MCF 10A (cell line): Measurements from ENCODE around the gene STIM1. TPM values are rescaled to one million over a fixed set of nuclear protein-coding genes. Genes with fewer than 3 reads are reported as not detected.
A peak's percentile ranks its signal among the peaks of the same experiment; 100 is the strongest.

ENCODE experiments used
- BruUV-seq: library from RNA; stranded (reverse); fragments of 400-500 nt; replicated peaks from 2 replicates; lab custom pipeline; 2021; lab: Mats Ljungman, UMichigan
- CTCF ChIA-PET: fragments of 300-600 bp; sonication (Branson Sonifier 250); formaldehyde crosslinking; extraction: SDS; loops from one replicate; lab custom pipeline; 2021; ENCODE audit warnings: antibody characterized with exemption, inconsistent platforms; lab: Yijun Ruan, JAX
- POLR2A ChIA-PET: fragments of 300-600, 350-650 bp; sonication (Branson Sonifier 250); formaldehyde crosslinking; extraction: SDS; loops from one replicate; lab custom pipeline; 2020; ENCODE audit warnings: antibody characterized with exemption, inconsistent platforms; lab: Yijun Ruan, JAX
- DNase-seq: peaks from one replicate; pipeline ENCODE4 v3.0.0-alpha.2; 2018; ENCODE audit not compliant: unreplicated experiment
- H3K27ac Mint-ChIP-seq: one replicate; pipeline ENCODE4 v1.8.0; 2022; ENCODE audit warnings: mild to moderate bottlenecking, low read depth, mixed read lengths; ENCODE audit not compliant: unreplicated experiment
- H3K27me3 Mint-ChIP-seq: one replicate; pipeline ENCODE4 v1.8.0; 2022; ENCODE audit warnings: mixed read lengths; ENCODE audit not compliant: insufficient read depth, unreplicated experiment
- H3K36me3 Mint-ChIP-seq: one replicate; pipeline ENCODE4 v1.8.0; 2022; ENCODE audit warnings: mild to moderate bottlenecking, moderate library complexity, mixed read lengths; ENCODE audit not compliant: insufficient read depth, unreplicated experiment
- H3K4me1 Mint-ChIP-seq: one replicate; pipeline ENCODE4 v1.8.0; 2022; ENCODE audit warnings: mixed read lengths; ENCODE audit not compliant: insufficient read depth, unreplicated experiment
- H3K4me3 Mint-ChIP-seq: one replicate; pipeline ENCODE4 v1.8.0; 2022; ENCODE audit warnings: mild to moderate bottlenecking, moderate library complexity, mixed read lengths; ENCODE audit not compliant: unreplicated experiment
- H3K9me3 Mint-ChIP-seq: one replicate; pipeline ENCODE4 v1.8.0; 2022; ENCODE audit warnings: mixed read lengths; ENCODE audit not compliant: unreplicated experiment
- intact Hi-C: fragments of 100-400 bp; cut with micrococcal nuclease; formaldehyde crosslinking; loops from 2 replicates; pipeline ENCODE4 v1.14.1; 2022
- total RNA-seq: library from RNA; stranded (reverse); gene quantifications from 2 replicates; pipeline ENCODE4 v1.2.3, GENCODE V29; 2022
- TF ChIP-seq, protein P1 (sequence below): fragments of 200-600 bp; IDR thresholded peaks from one replicate; pipeline ENCODE4 v1.8.0; 2022; ENCODE audit warnings: antibody characterized with exemption, mild to moderate bottlenecking; ENCODE audit not compliant: unreplicated experiment

STIM1 gene
- total RNA-seq, 1 experiment from 2014 or later, result 41.2 TPM

DNA sequence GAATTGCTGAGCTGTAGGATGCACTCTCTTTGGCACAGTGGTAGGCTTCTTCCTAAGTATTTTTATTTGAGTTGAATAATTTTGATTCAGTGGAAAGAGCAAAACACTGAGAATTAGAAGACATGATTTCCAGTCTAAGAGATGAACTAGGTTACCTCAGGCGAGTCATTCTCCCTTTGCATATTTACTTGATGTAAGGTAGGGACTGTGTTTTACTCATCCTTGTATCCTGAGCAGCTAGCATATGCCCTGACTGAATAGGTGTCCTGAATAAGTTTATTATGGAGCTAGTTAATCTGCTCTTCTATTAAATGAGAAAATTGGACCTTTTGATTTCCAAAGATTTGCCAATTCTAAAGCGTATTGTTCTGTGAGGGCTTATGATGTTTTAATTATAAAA, 50.7 kb downstream of the STIM1 start:
- intact Hi-C loops, result no loop called here
- Mint-ChIP-seq H3K4me3 (no peak overlapping the region), H3K9me3 (no peaks in the 10 kb centered on the region), H3K27ac (peak overlapping the region; percentile 67), H3K4me1 (peaks cover 30% of the 10 kb centered on the region), H3K27me3 (no peaks in the 10 kb centered on the region), H3K36me3 (peaks cover 5% of the 10 kb centered on the region)
- no peak for DNase-seq
- POLR2A ChIA-PET, result interaction anchor here (0.6 to 3.3 kb wide), 12 partner anchors 8 to 700 kb away, joined by 3 to 22 read pairs (median 4); partner anchors contain the start of genes RHOG and STIM1
- no TSS peak for BruUV-seq
- TF ChIP-seq, protein P1, sequence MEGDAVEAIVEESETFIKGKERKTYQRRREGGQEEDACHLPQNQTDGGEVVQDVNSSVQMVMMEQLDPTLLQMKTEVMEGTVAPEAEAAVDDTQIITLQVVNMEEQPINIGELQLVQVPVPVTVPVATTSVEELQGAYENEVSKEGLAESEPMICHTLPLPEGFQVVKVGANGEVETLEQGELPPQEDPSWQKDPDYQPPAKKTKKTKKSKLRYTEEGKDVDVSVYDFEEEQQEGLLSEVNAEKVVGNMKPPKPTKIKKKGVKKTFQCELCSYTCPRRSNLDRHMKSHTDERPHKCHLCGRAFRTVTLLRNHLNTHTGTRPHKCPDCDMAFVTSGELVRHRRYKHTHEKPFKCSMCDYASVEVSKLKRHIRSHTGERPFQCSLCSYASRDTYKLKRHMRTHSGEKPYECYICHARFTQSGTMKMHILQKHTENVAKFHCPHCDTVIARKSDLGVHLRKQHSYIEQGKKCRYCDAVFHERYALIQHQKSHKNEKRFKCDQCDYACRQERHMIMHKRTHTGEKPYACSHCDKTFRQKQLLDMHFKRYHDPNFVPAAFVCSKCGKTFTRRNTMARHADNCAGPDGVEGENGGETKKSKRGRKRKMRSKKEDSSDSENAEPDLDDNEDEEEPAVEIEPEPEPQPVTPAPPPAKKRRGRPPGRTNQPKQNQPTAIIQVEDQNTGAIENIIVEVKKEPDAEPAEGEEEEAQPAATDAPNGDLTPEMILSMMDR, result no peak
- CTCF ChIA-PET, result interaction anchor here (0.7 to 7.0 kb wide), 9 partner anchors 11 to 166 kb away, joined by 3 to 46 read pairs (median 4); partner anchors contain the start of genes PGAP2 and STIM1

DNA sequence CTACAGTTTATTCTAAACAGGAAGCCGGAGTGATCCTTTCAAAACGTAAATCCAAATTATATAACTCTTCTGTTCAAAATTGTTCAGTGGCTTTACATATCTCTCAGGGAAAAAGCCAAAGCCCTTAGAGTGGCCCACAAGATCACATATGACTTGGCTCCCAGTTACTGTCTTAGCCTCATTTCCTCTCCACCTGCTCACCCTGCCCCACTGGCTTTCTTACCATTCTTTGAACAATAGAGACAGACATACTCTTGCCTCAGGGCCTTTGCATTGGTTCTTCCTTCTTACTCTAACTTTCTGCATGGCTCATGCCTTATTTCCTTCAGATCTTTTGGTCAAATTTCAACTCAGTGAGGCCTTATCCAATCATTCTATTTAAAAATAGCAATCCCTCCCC, 52.1 kb downstream of the STIM1 start:
- ChIA-PET POLR2A (no interaction called here), CTCF (interaction anchor here (0.6 kb wide), 1 partner anchor 20 kb away, joined by 3 read pairs; no protein-coding TSS in a partner anchor)
- intact Hi-C loops, result no loop called here
- Mint-ChIP-seq H3K4me1 (peaks cover 30% of the 10 kb centered on the region), H3K27me3 (no peaks in the 10 kb centered on the region), H3K9me3 (no peaks in the 10 kb centered on the region), H3K27ac (peak overlapping the region; percentile 65), H3K36me3 (peaks cover 5% of the 10 kb centered on the region), H3K4me3 (no peak overlapping the region)
- no TSS peak for BruUV-seq
- TF ChIP-seq, protein P1, result no peak
- DNase-seq, result no peak

DNA sequence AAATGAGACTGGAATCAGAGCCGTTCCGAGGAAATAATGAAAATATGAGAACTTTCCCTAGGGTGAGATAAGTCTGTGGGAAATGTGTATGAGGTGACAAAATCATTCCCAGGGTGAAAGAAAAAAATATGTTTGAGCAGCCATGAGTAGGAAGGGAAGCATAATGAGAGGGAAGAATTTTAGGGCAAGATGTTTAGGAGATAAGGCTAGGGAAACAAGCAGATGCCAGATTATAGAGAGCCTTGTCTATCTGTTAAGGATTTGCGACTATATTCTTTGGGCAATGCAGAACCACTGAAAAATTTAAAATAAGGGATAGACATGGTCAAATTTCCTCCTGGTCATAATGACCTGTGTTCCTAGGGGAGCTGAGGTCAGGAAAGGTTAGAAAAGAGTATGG, 54.4 kb downstream of the STIM1 start:
- CTCF ChIA-PET, result interaction anchor here (0.5 to 2.3 kb wide), 3 partner anchors 39 to 87 kb away, joined by 3 to 7 read pairs (median 3); partner anchors contain the start of gene STIM1
- H3K9me3 Mint-ChIP-seq, result no peaks in the 10 kb centered on the region
- H3K27me3 Mint-ChIP-seq, result no peaks in the 10 kb centered on the region
- BruUV-seq, result no TSS peak
- intact Hi-C loops, result no loop called here
- TF ChIP-seq, protein P1, result no peak
- no peak for DNase-seq
- POLR2A ChIA-PET, result no interaction called here
- H3K4me1 Mint-ChIP-seq, result peaks cover 20% of the 10 kb centered on the region
- H3K4me3 Mint-ChIP-seq, result no peak overlapping the region
- peaks cover 5% of the 10 kb centered on the region for H3K36me3 Mint-ChIP-seq
- H3K27ac Mint-ChIP-seq, result no peak overlapping the region

DNA sequence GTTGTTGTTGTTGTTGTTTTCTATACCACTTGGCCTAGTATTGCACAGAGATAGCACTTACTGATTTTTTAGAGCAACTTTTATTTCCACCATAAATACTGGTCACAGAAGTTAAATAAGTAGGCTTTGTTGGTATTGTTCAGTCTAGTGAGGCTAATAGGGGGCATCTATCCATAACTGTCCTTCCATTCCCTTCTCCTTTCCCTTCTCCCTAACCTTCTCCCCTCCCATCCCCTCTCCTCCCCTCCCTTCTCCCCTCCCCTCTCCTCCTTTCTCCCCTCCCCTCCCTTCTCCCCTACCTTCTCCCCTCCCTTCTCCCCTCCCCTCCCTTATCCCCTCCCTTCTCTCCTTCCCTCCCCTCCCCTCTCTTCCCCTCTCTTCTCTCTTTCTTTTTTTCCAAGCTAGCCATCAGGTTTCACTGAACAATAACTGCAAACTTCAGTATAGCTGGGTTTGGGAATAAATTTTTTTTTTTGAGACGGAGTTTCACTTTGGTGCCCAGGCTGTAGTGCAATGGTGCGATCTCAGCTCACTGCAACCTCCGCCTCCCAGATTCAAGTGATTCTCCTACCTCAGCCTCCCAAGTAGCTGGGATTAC, 56.5 kb downstream of the STIM1 start:
- Mint-ChIP-seq H3K27ac (no peak overlapping the region), H3K4me3 (no peak overlapping the region), H3K27me3 (no peaks in the 10 kb centered on the region), H3K4me1 (peaks cover 8% of the 10 kb centered on the region), H3K9me3 (no peaks in the 10 kb centered on the region), H3K36me3 (peaks cover 5% of the 10 kb centered on the region)
- DNase-seq, result no peak
- intact Hi-C loops, result no loop called here
- BruUV-seq, result no TSS peak
- TF ChIP-seq, protein P1, result no peak
- ChIA-PET POLR2A (no interaction called here), CTCF (interaction anchor here (0.8 to 1.4 kb wide), 2 partner anchors 57 to 63 kb away, joined by 3 to 4 read pairs; no protein-coding TSS in a partner anchor)
